ENCODE results near the gene IFITM2. TPM values are rescaled to one million over a fixed set of nuclear protein-coding genes. Genes with fewer than 3 reads are reported as not detected.
A peak's percentile ranks its signal among the peaks of the same experiment; 100 is the strongest.

The IFITM2 gene
- total and polyA plus RNA-seq, 10 donors = 507 to 1,635 (median 979) TPM

- 82 to 96% (median 85%) methylated on average over 33 to 52 of the region's 52 CpGs for WGBS, 5 donors
- H3K4me3 ChIP-seq = no peak overlapping the region
- DNase-seq = peak; percentile 84
- intact Hi-C loops (cut with DNase I; ENCODE audit: low total_unique reads) = no loop called here
- H3K36me3 ChIP-seq = peaks cover 0 to 1% (median 0%) of the 10 kb centered on the region in 6 donors
- H3K9me3 ChIP-seq = no peaks in the 10 kb centered on the region
- peak overlapping the region in 3 of 8 donors; percentile 11 to 97 (median 18) for H3K27ac ChIP-seq
- peaks cover 0 to 14% (median 8%) of the 10 kb centered on the region in 7 donors for H3K27me3 ChIP-seq (replicated peaks in 1 of 7)
- TF ChIP-seq CTCF (IDR thresholded peaks at IDR 0.05 in 8 of 11, conservative IDR thresholded peaks at IDR 0.05 in 3 of 11) = no peak
- no peak for TF ChIP-seq POLR2A (IDR thresholded peaks at IDR 0.05)
- TF ChIP-seq POLR2AphosphoS5 (IDR thresholded peaks at IDR 0.05) = no peak
- peaks cover 7 to 78% (median 41%) of the 10 kb centered on the region in 6 donors for H3K4me1 ChIP-seq
Measured at GRCh38 chr11:304061-304506, 3.5 kb upstream of the IFITM2 start.

GRCh38 chr11:304915-305843 is 2.4 kb upstream of the IFITM2 start:
- no peak overlapping the region for H3K4me3 ChIP-seq
- H3K27ac ChIP-seq = peak overlapping the region in 6 of 8 donors; percentile 44 to 97 (median 90)
- 36 to 52% (median 44%) methylated on average over 18 to 19 of the region's 19 CpGs for WGBS, 5 donors
- peaks cover 16 to 77% (median 51%) of the 10 kb centered on the region in 6 donors for H3K4me1 ChIP-seq
- intact Hi-C loops (cut with DNase I; ENCODE audit: low total_unique reads) = loop anchor here (5.0 kb wide), 1 partner anchor 52 kb away; no protein-coding TSS in a partner anchor
- H3K36me3 ChIP-seq = peaks cover 0 to 5% (median 0%) of the 10 kb centered on the region in 6 donors
- DNase-seq = peak; percentile 84
- no peaks in the 10 kb centered on the region for H3K9me3 ChIP-seq
- peaks cover 0 to 3% (median 0%) of the 10 kb centered on the region in 7 donors for H3K27me3 ChIP-seq (replicated peaks in 1 of 7)
- TF ChIP-seq CTCF (IDR thresholded peaks at IDR 0.05 in 8 of 11, conservative IDR thresholded peaks at IDR 0.05 in 3 of 11) (peak; percentile 66 to 90 (median 81)), POLR2A (IDR thresholded peaks at IDR 0.05) (no peak), POLR2AphosphoS5 (IDR thresholded peaks at IDR 0.05) (peak in 1 of 3 donors; percentile 26)

- Histone ChIP-seq H3K36me3 (peaks cover 0 to 5% (median 0%) of the 10 kb centered on the region in 6 donors), H3K4me1 (peaks cover 16 to 74% (median 51%) of the 10 kb centered on the region in 6 donors), H3K27ac (peak overlapping the region in 7 of 8 donors; percentile 32 to 97 (median 90)), H3K27me3 (replicated peaks in 1 of 7) (no peaks in the 10 kb centered on the region), H3K4me3 (no peak overlapping the region), H3K9me3 (no peaks in the 10 kb centered on the region)
- no peak for TF ChIP-seq CTCF (IDR thresholded peaks at IDR 0.05 in 8 of 11, conservative IDR thresholded peaks at IDR 0.05 in 3 of 11)
- no peak for TF ChIP-seq POLR2A (IDR thresholded peaks at IDR 0.05)
- no peak for TF ChIP-seq POLR2AphosphoS5 (IDR thresholded peaks at IDR 0.05)
- 89 to 92% (median 91%) methylated on average over 10 of the region's 10 CpGs for WGBS, 5 donors
- intact Hi-C loops (cut with DNase I; ENCODE audit: low total_unique reads) = loop anchor here (5.0 kb wide), 1 partner anchor 51 kb away; no protein-coding TSS in a partner anchor
- peak; percentile 8 for DNase-seq
Measured at GRCh38 chr11:305844-306211, 1.8 kb upstream of the IFITM2 start.

Data from spleen (tissue), 11 donors.